Prostate gland (tissue), 2 donors: ENCODE measurements around the gene ZMYND11. TPM values are rescaled to one million over a fixed set of nuclear protein-coding genes. Genes with fewer than 3 reads are reported as not detected.

ENCODE experiments used
- DNase-seq: peaks from one replicate; pipeline ENCODE4 v3.0.0-alpha.2; 2019; ENCODE audit warnings: low spot score
- H3K27ac ChIP-seq, 2 donors: fragments of 200-600 bp; sonication (generic); 2 replicates each; pipeline ENCODE4 v1.5.1; 2017 to 2019
- H3K27me3 ChIP-seq: fragments of 200-600 bp; sonication (generic); replicated peaks from 2 replicates; pipeline ENCODE4 v1.5.1; 2019; ENCODE audit not compliant: insufficient read depth
- H3K36me3 ChIP-seq, 2 donors: fragments of 200-600 bp; sonication (generic); 1 replicate in 1 of 2; 2 replicates in 1 of 2; pipeline versions ENCODE4 v1.5.1 to v1.8.1; 2017 to 2019
- H3K4me1 ChIP-seq: fragments of 200-600 bp; sonication (generic); replicated peaks from 2 replicates; pipeline ENCODE4 v1.5.1; 2019
- H3K4me3 ChIP-seq, 2 donors: fragments of 200-600 bp; sonication (generic); 2 replicates each; pipeline ENCODE4 v1.5.1; 2017 to 2019
- H3K9me3 ChIP-seq: fragments of 200-600 bp; sonication (generic); 2 replicates; pipeline ENCODE4 v1.5.1; 2017
- POLR2A ChIP-seq: fragments of 450-650 bp; IDR thresholded peaks from one replicate; pipeline ENCODE4 v1.6.1; 2016; ENCODE audit warnings: antibody characterized with exemption, mild to moderate bottlenecking
- POLR2AphosphoS5 ChIP-seq: sonication (generic); formaldehyde crosslinking; IDR thresholded peaks from one replicate; pipeline ENCODE4 v1.6.1; 2017; ENCODE audit warnings: antibody characterized with exemption
- WGBS: methylation state at CpG from one replicate; pipeline ENCODE4 v1.1.5; 2018; 5-methylcytosine and 5-hydroxymethylcytosine counted together
- intact Hi-C: fragments of 100-400 bp; cut with DNase I; formaldehyde crosslinking; loops from one replicate; pipeline ENCODE4 v1.14.2; 2022
- total RNA-seq, 2 donors: library from RNA; depleted of rRNA; stranded (reverse); fragments of >200 nt; gene quantifications; one replicate each; pipeline ENCODE4 v1.1.0, GENCODE V29; 2016
- TF ChIP-seq, protein P1 (sequence below), 4 experiments: fragments of 200-600 bp in 2 of 4; fragments of 450-650 bp in 2 of 4; sonication (generic) in 2 of 4; IDR thresholded peaks; 1 replicate in 3 of 4; 2 replicates in 1 of 4; pipeline ENCODE4 v1.5.1; 2016 to 2019; ENCODE audit warnings: antibody characterized with exemption in 4 of 4, mild to moderate bottlenecking in 2 of 4, moderate library complexity in 2 of 4

ZMYND11 gene
- total RNA-seq, 2 donors from 2014 or later: 66.6 to 78.1 TPM

- Histone ChIP-seq H3K4me1 (no peaks in the 10 kb centered on the region), H3K27me3 (no peaks in the 10 kb centered on the region), H3K4me3 (no peak overlapping the region), H3K36me3 (peaks cover 0 to 3% of the 10 kb centered on the region in 2 donors), H3K27ac (no peak overlapping the region), H3K9me3 (no peaks in the 10 kb centered on the region)
- intact Hi-C loops: no loop called here
- no peak for DNase-seq
- WGBS: 74% methylated on average over 2 of the region's 2 CpGs
- TF ChIP-seq, protein P1, sequence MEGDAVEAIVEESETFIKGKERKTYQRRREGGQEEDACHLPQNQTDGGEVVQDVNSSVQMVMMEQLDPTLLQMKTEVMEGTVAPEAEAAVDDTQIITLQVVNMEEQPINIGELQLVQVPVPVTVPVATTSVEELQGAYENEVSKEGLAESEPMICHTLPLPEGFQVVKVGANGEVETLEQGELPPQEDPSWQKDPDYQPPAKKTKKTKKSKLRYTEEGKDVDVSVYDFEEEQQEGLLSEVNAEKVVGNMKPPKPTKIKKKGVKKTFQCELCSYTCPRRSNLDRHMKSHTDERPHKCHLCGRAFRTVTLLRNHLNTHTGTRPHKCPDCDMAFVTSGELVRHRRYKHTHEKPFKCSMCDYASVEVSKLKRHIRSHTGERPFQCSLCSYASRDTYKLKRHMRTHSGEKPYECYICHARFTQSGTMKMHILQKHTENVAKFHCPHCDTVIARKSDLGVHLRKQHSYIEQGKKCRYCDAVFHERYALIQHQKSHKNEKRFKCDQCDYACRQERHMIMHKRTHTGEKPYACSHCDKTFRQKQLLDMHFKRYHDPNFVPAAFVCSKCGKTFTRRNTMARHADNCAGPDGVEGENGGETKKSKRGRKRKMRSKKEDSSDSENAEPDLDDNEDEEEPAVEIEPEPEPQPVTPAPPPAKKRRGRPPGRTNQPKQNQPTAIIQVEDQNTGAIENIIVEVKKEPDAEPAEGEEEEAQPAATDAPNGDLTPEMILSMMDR (IDR thresholded peaks at IDR 0.05): no peak
- TF ChIP-seq POLR2A: no peak
- no peak for TF ChIP-seq POLR2AphosphoS5
Observed at GRCh38 chr10:188546-188945, 53.3 kb downstream of the ZMYND11 start.

DNA sequence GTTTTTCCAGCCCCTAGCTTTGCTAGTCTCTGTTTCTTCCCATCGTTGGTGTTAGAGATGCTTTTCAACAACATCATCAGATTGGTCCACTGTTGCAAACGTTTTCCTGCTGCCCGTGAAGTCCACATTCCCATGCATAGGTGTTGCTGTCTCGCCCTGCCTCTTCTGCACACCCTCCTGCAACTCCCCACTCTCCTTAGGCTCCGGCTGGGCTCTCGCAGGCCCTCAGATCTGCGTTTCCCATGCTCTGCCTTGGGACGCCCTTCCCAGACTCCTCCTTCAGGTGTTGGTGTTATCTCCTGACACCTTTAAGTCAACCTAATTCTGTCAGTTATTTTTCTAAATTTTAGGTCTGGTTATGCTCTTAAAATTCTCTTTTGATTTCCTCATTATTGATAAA is 55.0 kb downstream of the ZMYND11 start:
- WGBS: 90% methylated on average over 8 of the region's 8 CpGs
- Histone ChIP-seq H3K4me3 (no peak overlapping the region), H3K9me3 (no peaks in the 10 kb centered on the region), H3K36me3 (peaks cover 0 to 3% of the 10 kb centered on the region in 2 donors), H3K27ac (no peak overlapping the region), H3K4me1 (no peaks in the 10 kb centered on the region), H3K27me3 (no peaks in the 10 kb centered on the region)
- TF ChIP-seq POLR2AphosphoS5: no peak
- TF ChIP-seq, protein P1 (IDR thresholded peaks at IDR 0.05): no peak
- no peak for TF ChIP-seq POLR2A
- intact Hi-C loops: no loop called here
- no peak for DNase-seq

- Histone ChIP-seq H3K36me3 (peaks cover 0 to 3% of the 10 kb centered on the region in 2 donors), H3K4me3 (no peak overlapping the region), H3K9me3 (no peaks in the 10 kb centered on the region), H3K27me3 (no peaks in the 10 kb centered on the region), H3K27ac (no peak overlapping the region), H3K4me1 (no peaks in the 10 kb centered on the region)
- DNase-seq: no peak
- intact Hi-C loops: no loop called here
- WGBS: 42% methylated on average over 9 of the region's 9 CpGs
- TF ChIP-seq, protein P1 (IDR thresholded peaks at IDR 0.05): no peak
- TF ChIP-seq POLR2AphosphoS5: no peak
- no peak for TF ChIP-seq POLR2A
Observed at GRCh38 chr10:191703-192518, 56.7 kb downstream of the ZMYND11 start.

- TF ChIP-seq POLR2AphosphoS5 (no peak), POLR2A (no peak)
- TF ChIP-seq, protein P1 (IDR thresholded peaks at IDR 0.05): no peak
- Histone ChIP-seq H3K9me3 (no peaks in the 10 kb centered on the region), H3K36me3 (no peaks in the 10 kb centered on the region), H3K4me1 (no peaks in the 10 kb centered on the region), H3K27me3 (no peaks in the 10 kb centered on the region), H3K27ac (no peak overlapping the region), H3K4me3 (no peak overlapping the region)
- no peak for DNase-seq
- 95% methylated on average over 5 of the region's 5 CpGs for WGBS
- intact Hi-C loops: no loop called here
Observed at GRCh38 chr10:194281-194680, 59.0 kb downstream of the ZMYND11 start.

GRCh38 chr10:200405-200804 is 65.2 kb downstream of the ZMYND11 start:
- no peak for DNase-seq
- Histone ChIP-seq H3K4me3 (no peak overlapping the region), H3K9me3 (no peaks in the 10 kb centered on the region), H3K36me3 (no peaks in the 10 kb centered on the region), H3K27ac (no peak overlapping the region), H3K4me1 (no peaks in the 10 kb centered on the region), H3K27me3 (no peaks in the 10 kb centered on the region)
- TF ChIP-seq POLR2AphosphoS5 (no peak), POLR2A (no peak)
- TF ChIP-seq, protein P1 (IDR thresholded peaks at IDR 0.05): no peak
- intact Hi-C loops: no loop called here
- WGBS: 100% methylated on average over 1 of the region's 1 CpG
